ENCODE data around the gene IFRD2. TPM values are rescaled to one million over a fixed set of nuclear protein-coding genes. Genes with fewer than 3 reads are reported as not detected.
A peak's percentile ranks its signal among the peaks of the same experiment; 100 is the strongest.
"Not testable (repeated sequence)": the region's sequence is repeated elsewhere in the genome, so short reads cannot be mapped to it uniquely, and the experiment has no call there.

IFRD2 gene
- total RNA-seq, 1 experiment from 2014 or later: 50.4 TPM

DNA sequence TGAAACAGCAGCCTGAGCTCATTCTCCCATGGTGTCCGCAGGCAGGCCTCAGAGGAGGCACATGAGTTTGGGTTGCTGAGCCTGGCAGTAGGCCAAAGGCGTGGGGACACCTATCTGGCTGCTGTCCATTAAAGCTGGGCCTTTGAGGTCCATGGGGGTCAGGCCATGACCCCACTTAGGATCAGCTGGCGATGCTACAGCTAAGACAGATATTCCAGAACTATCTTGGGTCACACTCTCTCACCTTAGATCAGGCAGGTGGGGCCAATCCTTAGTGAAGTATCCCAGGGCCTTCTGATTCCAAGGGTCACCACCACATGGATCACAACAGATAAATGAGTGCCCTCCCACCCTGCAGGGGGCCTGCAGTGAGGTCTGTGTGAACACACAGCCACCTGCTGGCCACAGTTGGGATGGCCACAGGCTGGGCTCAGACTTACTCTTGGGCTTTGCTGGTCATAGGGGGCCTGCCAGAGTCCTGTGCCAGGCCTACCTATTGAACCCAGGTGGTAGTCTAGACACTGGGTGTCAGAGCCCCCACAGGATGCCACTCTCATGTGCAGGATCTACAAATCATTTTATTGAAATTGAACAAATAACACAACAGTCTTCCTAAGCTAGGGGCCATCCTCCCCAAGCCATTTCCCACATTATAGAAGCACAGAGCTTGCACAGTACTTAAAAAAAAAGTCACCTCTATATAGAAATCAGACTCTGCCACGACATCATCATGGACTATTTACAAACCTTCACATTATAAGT, 32.3 kb upstream of the IFRD2 start:
- DNase-seq (ENCODE audit: low read depth): peak; percentile 49

DNA sequence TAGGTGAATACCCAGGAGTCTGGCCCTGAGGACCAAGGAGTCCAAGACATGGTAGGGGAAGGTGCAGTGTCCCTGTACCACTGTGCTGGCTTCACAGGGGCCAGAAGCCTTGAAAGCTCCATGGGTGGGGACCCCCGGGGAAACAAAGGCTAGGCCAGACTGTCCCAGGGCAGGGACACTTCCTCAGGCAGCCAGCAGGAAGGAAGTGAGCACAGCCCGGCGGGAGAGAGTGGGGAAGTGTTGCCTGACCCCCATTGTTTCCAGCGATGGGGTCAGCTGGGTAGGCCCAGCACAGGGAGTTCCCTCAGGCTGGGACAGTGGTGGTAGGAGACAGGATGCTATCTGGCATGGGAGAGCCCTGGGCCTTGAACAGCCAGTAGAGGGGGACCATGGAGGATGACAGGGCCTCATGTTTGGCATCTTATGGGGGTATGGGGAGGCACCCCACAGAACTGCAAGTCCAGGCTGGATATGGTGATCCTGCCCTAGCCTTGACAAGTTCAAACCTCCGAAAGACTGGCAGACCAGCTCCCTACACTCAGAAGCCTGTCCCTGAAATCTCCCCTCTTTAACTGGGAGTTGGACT, 31.5 kb upstream of the IFRD2 start:
- no peak for DNase-seq (ENCODE audit: low read depth)

DNA sequence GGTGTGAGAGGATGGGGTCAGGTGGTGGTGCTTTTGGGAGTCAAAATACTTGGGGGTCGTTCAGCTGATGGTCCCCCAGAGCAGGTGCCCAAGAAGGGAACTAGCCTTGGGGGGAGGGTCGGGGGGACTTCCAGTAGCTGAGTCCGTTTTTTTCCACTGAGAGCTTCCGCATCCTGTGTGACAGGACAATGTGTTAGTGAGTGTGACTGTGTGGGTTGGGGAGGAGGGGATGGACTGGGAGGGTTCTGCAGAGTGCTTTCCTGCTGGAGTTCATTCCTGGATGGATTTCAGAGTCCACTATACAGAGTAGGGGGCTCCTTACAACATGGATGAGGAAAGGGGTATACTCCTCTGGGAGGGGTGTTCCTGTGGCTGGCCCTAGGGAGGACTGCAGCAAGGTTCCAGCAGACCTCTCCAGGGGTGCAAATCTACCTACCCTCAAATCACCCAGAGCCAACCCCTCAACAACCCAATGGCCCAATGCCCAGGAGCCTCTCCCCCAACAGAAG, 30.9 kb upstream of the IFRD2 start:
- DNase-seq (ENCODE audit: low read depth): no peak

DNA sequence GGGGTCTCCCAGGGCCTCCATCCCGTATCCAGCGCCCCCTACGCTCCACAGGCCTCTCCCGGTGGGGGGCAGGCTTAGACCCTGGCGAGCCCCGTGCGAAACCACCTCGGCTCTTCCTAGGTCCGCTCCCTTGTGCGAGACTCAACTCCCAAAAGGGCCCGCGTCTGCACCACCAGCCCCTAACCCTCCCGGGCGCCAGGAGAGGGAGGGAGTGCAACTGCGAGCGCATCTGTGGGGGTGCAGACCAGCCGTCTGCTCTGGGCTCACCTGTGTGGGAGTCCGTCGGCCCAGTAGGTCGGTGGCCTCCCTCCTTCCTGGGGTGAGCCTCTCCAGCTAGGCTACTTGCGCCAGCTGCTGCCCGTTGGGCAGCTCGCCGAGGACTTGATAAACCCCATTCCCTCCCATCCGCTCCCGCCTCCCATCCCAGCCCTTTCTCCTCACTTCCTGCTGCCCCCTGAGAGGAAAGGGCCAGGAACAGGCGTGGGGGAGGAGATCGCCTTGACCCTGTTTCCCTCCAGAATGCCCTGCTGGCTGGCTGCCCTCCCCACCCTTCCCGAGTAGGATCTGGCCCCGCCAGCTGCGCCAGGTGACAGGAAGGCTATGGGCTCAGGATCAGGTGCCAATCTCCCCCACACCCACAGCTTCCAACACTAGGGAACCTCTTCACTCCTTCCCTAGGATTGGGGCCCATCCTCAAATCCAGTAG, 30.3 kb upstream of the IFRD2 start, which contains the start of gene HYAL2:
TSS of gene HYAL2 (minus strand) at position 360 of the 706 bp plus-strand sequence. CDS start 2,256 bp downstream, outside the sequence.
- no peak for DNase-seq (ENCODE audit: low read depth)

DNA sequence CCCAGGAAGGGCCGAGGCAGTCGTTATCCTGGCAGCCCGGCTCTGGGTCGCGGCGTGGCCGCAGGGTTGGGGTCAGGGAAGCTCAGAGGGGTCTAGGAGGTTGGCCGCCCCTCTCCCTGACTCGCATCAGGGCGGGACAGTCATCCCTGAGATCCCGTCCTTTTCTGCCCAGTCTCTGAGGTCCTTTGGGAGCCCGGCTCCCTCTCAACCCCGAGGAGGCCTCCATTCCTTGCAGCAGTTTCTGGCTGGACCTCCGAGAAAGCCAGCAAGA, 29.8 kb upstream of the IFRD2 start:
- no peak for DNase-seq (ENCODE audit: low read depth)

DNA sequence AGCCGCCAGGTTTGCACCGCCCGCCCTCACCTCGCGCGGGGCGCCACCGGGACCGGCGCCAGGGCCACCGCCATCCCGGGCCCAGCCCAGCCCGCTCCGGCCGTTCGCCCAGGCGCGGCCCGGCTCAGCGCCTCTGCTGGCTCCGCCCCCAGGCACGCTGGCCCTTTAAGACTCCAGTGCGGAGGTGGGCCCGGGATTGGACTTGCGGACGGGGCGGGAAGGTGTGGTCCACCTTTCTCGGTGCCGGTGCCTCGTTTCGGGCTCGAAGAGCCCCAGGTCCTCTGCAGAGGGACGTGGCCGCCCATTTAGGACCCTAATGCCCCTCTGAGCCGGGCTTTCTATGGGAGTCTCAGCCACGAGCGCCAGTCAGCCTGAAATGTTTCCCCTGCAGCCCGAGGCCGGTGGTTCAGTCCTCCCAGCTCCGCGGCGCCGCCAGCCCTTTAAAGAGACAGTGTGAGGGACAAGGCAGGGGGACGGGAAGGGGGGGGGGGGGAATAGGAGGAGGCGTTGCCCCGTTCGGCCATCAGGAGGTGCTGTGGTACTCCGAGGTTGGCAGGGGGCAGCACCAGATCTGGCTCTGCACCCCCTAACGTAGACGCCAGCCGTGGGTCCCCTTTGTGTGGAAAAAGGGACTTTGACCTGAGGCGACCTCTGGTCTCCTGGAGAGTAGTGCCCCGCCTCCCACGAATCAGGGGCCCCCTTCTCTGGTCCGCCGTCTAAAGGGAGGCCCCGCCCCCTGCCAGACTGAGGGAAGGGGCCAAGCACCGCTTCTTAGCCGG, 29.3 kb upstream of the IFRD2 start:
- peak; percentile 83 for DNase-seq (ENCODE audit: low read depth)

DNA sequence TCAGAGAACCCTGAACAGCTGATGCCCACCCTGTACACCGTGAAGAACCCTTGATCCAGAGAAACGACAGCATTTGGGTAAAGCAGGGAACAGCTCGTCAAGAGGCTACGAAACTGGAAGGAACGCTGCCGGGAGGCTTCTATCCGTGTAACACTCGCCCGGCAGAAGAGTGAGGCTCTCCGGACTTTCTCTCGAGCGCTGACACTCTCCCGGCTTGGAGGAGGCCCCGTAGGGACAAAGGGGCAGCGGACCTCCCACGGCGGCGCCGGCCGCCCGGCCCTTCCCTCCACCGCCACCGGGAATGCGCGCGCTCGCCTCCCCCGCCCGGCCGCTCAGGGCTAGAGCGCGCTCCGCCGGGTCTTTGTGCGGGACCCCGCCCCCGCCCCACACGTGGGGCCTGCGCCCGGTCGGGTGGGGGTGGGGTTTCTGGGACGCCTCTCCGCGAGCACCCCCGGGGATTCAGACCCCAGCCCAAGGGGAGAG, 28.7 kb upstream of the IFRD2 start:
- DNase-seq (ENCODE audit: low read depth): peak; percentile 58

DNA sequence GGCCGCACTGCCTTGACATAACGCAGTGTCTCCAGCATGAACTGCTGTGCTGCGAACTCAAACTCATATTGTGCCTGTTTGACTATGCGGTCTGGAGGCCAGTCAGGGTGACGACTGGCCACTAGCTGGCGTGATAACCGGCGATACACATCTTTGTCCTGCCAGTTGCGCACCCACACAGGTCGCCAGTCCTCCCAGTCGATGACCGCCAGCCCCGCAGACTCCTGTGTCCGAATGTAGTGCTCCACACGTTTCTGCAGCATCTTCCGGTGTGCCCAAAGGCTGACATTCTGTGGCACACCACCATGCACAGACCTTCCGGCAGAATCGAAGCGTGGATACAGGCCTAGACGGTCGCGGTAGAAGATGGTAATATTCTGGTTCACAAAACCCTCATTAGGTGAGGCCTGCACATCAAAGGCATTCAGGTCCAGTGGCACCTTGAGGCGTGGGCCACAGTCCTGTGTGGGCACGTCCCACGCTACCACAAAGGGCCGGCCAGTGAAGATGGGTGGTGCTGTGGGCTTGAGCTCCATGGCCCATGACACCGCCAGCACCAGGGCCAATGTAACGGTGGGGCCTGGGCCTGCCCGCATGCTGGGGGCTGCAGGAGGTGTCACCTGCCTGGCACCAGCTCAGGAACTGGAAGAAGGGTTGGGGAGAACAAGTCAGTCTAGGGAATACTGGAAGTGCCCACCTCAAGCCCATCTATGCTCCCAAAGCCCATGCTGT, 27.8 kb upstream of the IFRD2 start:
- no peak for DNase-seq (ENCODE audit: low read depth)

DNA sequence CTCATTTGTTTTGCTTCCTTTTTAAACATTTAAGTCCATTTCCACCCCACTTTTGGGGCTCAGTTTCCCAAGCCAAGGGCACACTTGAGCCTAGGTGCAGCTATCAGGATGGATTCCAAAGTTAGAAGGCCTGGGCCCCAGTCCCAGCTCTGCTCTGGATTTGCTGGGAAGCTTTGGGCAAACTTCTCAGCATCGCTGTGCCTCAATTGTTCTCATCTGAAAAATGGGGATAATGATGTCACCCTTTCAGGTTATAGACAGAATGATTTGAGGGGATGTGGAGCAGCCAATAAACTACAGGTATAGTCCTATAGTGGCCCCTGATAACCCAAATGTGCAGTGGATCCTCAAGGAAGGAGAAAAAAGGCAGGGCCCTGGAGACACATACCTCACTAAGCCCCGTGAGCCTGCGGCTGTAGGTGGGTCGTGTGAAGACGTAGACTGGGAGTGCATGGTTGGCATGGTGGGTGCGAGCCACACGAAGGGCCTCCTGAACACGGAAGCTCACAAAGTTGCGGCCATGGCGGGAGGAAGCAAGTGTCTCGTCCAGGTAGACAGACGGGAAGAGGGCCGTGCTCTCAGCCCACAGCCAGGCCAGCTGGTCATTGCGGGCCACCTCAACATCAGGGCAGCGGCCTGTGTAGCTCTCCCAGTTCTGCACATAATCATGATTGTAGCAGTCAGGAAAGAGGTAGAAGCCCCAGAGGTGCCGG, 27.1 kb upstream of the IFRD2 start:
- no peak for DNase-seq (ENCODE audit: low read depth)

DNA sequence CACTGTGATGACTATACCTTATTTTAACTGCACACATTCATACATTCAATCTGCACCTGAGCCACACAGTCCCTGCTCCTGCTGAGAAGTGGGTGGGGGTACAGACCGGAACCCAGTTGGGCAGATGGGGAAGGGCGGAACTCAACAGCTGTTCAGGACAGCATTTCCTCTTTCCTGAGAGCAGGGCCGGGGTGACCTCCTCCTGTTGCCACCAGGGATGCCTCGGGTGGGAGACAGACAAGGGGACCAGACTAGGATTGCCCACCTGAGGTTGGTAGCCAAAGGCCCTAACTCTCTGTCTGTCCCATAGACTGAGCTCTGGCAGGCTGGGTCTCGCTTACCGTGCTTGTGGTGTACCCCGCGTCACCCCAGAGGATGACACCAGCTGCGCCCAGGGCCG, 26.4 kb upstream of the IFRD2 start:
- DNase-seq (ENCODE audit: low read depth): no peak

DNA sequence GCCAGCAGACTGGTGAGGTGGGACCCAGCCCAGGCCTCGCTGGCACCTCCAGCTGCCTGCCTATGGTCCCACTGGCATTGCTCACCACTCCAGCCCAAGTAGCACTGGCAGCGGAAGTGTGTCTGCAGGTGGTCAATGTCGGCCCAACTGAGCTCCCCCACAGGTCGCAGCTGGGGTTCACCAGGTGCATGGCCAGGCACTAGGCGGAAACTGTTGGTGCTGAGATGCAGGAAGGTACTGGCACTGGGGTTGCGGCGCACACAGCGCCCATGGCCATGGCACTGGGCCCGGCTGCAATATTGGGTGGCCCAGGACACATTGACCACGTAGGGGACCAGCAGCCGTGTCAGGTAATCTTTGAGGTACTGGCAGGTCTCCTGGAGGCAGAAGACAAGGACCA, 25.9 kb upstream of the IFRD2 start:
- DNase-seq (ENCODE audit: low read depth): no peak

DNA sequence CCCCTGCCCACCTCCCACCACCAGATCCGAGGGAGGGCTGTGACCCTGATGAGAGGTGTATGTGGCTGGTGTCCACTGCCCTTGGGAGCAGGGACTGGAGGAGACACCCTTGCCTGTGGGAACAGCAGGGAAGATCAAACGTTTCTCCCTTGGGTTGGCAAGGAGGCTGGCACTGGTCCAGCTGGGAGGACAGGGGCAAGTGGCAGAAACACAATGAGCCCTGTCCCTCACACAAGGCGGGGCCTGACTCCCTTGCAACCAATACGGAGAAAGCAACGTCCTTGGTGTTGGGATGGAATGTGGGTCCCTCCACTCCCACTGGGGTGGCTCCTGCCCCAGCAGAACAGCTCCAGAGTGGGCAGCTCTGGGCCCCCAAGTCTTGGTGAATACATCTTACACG, 25.1 kb upstream of the IFRD2 start:
- no peak for DNase-seq (ENCODE audit: low read depth)

DNA sequence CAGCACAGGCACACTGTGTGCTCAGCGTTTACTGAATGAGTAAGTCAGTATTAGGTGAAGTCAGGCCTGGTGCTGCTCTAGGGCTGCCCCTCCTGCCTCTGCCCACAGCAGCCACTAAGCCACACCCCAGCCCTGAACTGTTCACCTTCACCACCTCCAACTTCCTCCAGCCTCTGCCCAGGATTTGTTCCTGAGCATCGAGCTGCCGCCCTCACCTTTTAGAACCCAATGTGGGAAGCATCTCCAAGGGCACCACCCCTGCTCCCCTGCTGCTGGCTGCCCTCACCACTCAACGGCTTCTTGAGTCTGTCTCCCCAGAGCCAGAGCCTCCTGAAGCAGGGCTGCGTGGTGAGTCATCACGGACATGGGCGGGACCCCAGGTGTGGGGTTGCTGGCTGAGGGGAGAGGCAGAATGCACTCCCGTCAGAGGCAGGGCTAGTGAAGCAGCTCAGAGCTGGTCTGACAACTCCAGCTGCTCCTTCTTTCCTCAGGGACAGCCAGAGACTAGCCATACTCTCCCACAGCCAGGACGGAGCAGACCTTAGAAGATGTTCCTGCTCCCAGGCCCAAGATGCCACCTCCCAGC, 24.5 kb upstream of the IFRD2 start:
- peak; percentile 67 for DNase-seq (ENCODE audit: low read depth)

DNA sequence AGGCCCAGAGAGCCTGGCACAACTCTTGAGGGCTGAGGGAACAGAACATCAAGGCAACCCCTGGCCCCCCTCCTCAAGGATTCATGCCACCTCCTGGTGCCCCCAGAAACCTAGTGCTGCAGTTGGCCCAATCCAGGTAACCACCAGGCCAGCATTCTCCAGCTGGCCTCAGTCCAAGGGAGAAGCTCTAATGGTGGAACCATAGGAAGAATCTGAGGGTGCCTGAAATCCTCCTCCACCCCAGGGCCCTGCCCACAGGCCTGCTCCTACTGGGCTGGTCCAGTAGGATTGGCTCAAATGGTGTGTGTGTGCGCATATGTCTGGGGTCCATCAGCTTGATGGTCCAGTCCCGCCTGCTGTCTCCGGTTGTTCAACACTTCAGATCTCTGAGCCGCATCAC, 22.6 kb upstream of the IFRD2 start:
- no peak for DNase-seq (ENCODE audit: low read depth)

DNA sequence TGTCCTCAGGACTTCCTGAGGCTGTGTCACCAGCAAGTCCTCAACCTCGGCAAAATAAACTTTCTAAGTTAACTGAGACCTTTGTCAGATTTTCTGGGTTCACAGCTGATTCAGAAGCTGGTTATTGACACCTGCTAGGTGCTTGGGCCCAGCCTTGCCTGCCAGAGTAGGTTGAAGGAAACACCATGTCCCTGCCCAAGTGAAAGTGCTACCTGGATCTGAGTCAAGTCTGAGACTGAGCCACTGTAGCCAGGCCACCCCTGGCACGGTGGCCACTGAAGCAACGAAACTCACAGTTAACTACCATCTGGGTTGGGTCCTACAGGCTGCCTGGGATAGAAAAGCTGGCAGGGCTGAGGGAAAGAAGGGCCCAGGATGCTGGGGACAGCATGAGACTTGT, 22.1 kb upstream of the IFRD2 start:
- no peak for DNase-seq (ENCODE audit: low read depth)

DNA sequence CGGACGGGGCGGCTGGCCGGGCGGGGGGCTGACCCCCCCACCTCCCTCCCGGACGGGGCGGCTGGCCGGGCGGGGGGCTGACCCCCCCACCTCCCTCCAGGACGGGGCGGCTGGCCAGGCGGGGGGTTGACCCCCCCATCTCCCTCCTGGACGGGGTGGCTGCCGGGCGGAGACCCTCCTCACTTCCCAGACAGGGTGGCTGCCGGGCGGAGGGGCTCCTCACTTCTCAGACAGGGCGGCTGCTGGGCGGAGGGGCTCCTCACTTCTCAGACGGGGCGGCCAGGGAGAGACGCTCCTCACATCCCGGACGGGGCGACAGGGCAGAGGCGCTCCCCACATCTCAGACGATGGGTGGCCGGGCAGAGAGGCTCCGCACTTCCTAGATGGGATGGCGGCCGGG, 19.8 kb upstream of the IFRD2 start:
- DNase-seq (ENCODE audit: low read depth): not testable (repeated sequence)

DNA sequence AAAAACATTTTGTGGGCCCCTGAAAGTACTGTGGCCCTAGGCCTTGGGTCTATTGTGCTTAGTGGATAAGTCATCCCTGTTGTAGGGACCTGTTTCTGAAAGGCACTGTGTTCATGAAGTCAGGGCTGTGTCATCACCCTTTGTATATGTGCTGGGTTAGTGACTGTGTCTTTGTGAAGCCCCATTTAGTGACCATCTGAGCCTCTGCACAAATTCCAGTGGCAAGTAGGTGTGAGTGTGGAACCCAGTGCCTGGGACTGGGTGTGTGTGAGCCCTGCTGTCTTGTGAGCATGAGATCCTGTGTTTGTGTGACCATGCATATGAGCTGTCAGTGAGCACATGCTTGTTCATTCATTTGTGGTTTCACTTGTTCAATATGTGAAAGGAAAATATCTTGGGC, 12.4 kb upstream of the IFRD2 start:
- DNase-seq (ENCODE audit: low read depth): no peak

DNA sequence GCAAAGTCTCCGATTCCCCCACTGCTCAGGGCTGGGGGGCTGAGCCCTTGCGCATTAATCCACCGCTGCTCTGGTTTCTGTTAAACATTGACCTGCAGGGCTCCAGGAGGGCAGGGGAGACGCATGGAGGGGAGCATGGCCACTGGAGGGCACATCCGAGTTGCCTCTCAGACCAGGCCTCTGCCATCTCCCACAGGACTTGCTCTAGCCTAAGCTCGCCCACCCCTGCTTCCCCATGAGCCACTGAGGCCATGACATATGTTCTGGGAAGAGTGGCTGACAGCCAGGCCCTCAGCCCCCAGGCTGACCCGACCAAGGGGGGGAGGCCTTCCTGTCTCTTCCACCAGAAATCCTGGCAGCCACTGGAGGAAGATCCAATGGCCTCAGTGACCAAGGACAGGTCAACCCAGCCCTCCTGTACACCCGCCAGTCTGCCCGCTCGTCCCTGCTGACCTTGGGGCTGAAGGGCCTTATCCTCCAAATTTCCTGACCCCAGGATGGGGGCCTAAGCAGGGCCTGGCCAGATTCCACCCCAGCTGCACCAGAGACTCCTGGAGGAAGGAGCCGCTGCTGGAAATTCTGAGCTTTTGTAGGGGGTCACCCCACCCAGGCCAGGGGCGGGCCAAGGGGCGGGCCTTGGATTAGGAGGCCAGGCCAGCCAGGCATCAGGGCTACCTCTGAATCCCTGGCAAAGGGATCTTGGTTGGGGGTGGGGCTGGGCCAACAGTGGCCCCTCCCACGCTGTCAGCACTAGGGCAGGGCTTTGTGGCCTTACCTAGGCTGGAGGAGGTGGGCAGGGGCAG, 11.0 kb upstream of the IFRD2 start, which contains the start of gene HYAL1:
TSS of gene HYAL1 (minus strand) at position 562 of the 803 bp plus-strand sequence. CDS start 618 bp downstream, outside the sequence.
- no peak for DNase-seq (ENCODE audit: low read depth)

Measured in M059J (cell line).